ENCODE measurements around the gene GPATCH2.

DNA sequence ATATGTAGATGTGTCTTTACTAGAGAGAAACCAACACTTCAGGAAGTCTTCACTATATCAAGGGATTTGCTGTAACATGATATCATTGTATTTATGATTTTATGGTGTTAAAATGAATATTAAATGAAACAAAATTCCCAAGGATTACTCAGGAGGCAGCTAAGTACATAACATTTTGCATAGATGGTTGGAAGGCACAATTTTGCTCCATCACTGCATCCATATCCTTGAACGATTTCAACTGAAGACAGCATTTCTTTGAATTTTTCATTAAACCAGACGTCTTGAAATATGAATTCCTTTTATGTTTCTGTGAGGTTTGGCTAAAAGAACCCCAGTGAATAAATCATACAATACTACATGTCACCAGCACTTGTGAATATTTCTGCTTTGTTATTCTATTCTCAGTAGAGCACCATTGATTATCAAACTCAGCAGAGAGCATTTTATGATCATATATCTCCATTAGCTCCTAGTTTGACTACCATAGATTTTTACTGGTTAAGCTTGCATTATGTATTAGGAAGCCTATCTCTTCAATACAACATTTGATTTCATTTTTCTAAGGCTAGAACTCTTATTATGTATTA, 37.6 kb upstream of the GPATCH2 start:
- TF ChIP-seq, protein P1, sequence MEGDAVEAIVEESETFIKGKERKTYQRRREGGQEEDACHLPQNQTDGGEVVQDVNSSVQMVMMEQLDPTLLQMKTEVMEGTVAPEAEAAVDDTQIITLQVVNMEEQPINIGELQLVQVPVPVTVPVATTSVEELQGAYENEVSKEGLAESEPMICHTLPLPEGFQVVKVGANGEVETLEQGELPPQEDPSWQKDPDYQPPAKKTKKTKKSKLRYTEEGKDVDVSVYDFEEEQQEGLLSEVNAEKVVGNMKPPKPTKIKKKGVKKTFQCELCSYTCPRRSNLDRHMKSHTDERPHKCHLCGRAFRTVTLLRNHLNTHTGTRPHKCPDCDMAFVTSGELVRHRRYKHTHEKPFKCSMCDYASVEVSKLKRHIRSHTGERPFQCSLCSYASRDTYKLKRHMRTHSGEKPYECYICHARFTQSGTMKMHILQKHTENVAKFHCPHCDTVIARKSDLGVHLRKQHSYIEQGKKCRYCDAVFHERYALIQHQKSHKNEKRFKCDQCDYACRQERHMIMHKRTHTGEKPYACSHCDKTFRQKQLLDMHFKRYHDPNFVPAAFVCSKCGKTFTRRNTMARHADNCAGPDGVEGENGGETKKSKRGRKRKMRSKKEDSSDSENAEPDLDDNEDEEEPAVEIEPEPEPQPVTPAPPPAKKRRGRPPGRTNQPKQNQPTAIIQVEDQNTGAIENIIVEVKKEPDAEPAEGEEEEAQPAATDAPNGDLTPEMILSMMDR (IDR thresholded peaks at IDR 0.05) = no peak
- TF ChIP-seq EZH2phosphoT487 (IDR thresholded peaks at IDR 0.05) = no peak
